ENCODE measurements around the gene PLA2G1B.

- TF ChIP-seq ZNF232 (CRISPR knock-in tag; IDR thresholded peaks at IDR 0.05): no peak
- TF ChIP-seq HNRNPLL (IDR thresholded peaks at IDR 0.05; ENCODE audit: low read depth, low read length, poor library complexity, severe bottlenecking): no peak
- no peak for TF ChIP-seq JUNB (CRISPR knock-in tag; conservative IDR thresholded peaks at IDR 0.05)
- no peak for TF ChIP-seq KDM1A (IDR thresholded peaks at IDR 0.05)
- no peak for TF ChIP-seq CTCF (IDR thresholded peaks at IDR 0.05 in 2 of 3, conservative IDR thresholded peaks at IDR 0.05 in 1 of 3; ENCODE audit: insufficient read depth in 2 of 3, low read depth in 1 of 3, low read length in 3 of 3)
- TF ChIP-seq TSC22D4 (tag; IDR thresholded peaks at IDR 0.05): no peak
- TF ChIP-seq ZNF274 (IDR thresholded peaks at IDR 0.05; ENCODE audit: borderline replicate concordance, low read depth, low read length): no peak
- TF ChIP-seq, protein P1, sequence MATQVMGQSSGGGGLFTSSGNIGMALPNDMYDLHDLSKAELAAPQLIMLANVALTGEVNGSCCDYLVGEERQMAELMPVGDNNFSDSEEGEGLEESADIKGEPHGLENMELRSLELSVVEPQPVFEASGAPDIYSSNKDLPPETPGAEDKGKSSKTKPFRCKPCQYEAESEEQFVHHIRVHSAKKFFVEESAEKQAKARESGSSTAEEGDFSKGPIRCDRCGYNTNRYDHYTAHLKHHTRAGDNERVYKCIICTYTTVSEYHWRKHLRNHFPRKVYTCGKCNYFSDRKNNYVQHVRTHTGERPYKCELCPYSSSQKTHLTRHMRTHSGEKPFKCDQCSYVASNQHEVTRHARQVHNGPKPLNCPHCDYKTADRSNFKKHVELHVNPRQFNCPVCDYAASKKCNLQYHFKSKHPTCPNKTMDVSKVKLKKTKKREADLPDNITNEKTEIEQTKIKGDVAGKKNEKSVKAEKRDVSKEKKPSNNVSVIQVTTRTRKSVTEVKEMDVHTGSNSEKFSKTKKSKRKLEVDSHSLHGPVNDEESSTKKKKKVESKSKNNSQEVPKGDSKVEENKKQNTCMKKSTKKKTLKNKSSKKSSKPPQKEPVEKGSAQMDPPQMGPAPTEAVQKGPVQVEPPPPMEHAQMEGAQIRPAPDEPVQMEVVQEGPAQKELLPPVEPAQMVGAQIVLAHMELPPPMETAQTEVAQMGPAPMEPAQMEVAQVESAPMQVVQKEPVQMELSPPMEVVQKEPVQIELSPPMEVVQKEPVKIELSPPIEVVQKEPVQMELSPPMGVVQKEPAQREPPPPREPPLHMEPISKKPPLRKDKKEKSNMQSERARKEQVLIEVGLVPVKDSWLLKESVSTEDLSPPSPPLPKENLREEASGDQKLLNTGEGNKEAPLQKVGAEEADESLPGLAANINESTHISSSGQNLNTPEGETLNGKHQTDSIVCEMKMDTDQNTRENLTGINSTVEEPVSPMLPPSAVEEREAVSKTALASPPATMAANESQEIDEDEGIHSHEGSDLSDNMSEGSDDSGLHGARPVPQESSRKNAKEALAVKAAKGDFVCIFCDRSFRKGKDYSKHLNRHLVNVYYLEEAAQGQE (IDR thresholded peaks at IDR 0.05; ENCODE audit: borderline replicate concordance): no peak
- TF ChIP-seq, protein P1 (CRISPR knock-in tag; IDR thresholded peaks at IDR 0.05; ENCODE audit: low read depth): no peak
Measured at GRCh38 chr12:120373683-120374082, 46.1 kb upstream of the PLA2G1B start.

All from K562 (cell line).